GM12801 (cell line): ENCODE results near the gene CDHR2.

Source experiments
- CTCF ChIP-seq: IDR thresholded peaks from one replicate; pipeline ENCODE4 v1.5.1; 2011; ENCODE audit warnings: control low read depth; ENCODE audit not compliant: insufficient read length; ENCODE audit errors: extremely low read depth

The CDHR2 gene

GRCh38 chr5:176529741-176530141 is 19.4 kb upstream of the CDHR2 start:
- TF ChIP-seq CTCF: no peak

GRCh38 chr5:176530393-176530982 is 18.7 kb upstream of the CDHR2 start:
- no peak for TF ChIP-seq CTCF

GRCh38 chr5:176530983-176531901 is 17.9 kb upstream of the CDHR2 start:
- TF ChIP-seq CTCF: no peak

GRCh38 chr5:176531902-176532493 is 17.1 kb upstream of the CDHR2 start:
- no peak for TF ChIP-seq CTCF

GRCh38 chr5:176532795-176533194 is 16.3 kb upstream of the CDHR2 start:
- no peak for TF ChIP-seq CTCF

GRCh38 chr5:176533390-176533789 is 15.8 kb upstream of the CDHR2 start:
- TF ChIP-seq CTCF: no peak

GRCh38 chr5:176533894-176534611 is 15.1 kb upstream of the CDHR2 start:
- TF ChIP-seq CTCF: no peak
